Effector memory CD4-positive, alpha-beta T cell (primary cell): Measurements from ENCODE around the gene PACRG.

ENCODE experiments used
- DNase-seq, 3 donors: peaks; one replicate each; pipeline ENCODE4 v3.0.0-alpha.2; 2020
- H3K27ac ChIP-seq: 2 replicates; pipeline ENCODE4 v1.7.0; 2013; ENCODE audit warnings: mild to moderate bottlenecking, low read length, moderate library complexity; ENCODE audit not compliant: insufficient read depth, poor library complexity, severe bottlenecking
- H3K27me3 ChIP-seq: replicated peaks from 2 replicates; pipeline ENCODE4 v1.7.0; 2013; ENCODE audit warnings: mild to moderate bottlenecking, low read length; ENCODE audit not compliant: insufficient read depth, control insufficient read depth, poor library complexity, severe bottlenecking
- H3K36me3 ChIP-seq: 2 replicates; pipeline ENCODE4 v1.7.0; 2013; ENCODE audit warnings: mild to moderate bottlenecking, low read length, moderate library complexity; ENCODE audit not compliant: control insufficient read depth, insufficient read depth
- H3K4me1 ChIP-seq: 2 replicates; pipeline ENCODE4 v1.7.0; 2013; ENCODE audit warnings: low read length, mild to moderate bottlenecking; ENCODE audit not compliant: control insufficient read depth, insufficient read depth, poor library complexity, severe bottlenecking
- H3K4me3 ChIP-seq: 2 replicates; pipeline ENCODE4 v1.7.0; 2013; ENCODE audit warnings: low read length, low read depth, mild to moderate bottlenecking; ENCODE audit not compliant: insufficient read depth, poor library complexity, severe bottlenecking
- H3K9me3 ChIP-seq: 2 replicates; pipeline ENCODE4 v1.7.0; 2013; ENCODE audit warnings: mild to moderate bottlenecking, low read length, moderate library complexity; ENCODE audit not compliant: control insufficient read depth

The PACRG gene

DNA sequence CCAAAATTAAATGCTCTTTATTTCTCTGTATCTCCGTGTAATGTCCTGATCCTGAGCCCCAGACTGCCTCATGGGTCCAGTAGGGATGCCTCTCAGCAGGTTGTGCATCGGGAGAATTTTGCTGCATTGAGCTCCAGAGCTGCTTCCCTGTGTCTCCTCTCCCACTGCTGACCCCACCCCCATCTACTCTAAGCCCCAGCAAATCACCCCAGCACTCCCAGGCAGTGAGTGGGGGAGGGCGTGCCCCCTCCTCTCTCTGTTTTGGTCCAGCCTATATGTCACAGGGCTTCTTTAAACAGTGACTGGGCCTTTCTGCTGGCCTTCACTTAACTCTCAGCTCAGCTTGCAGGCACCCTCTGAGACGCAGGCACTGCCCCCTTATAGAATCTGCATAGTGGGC lies 458.0 kb downstream of the PACRG start:
- Histone ChIP-seq H3K27me3 (no peaks in the 10 kb centered on the region), H3K27ac (no peak overlapping the region), H3K9me3 (no peaks in the 10 kb centered on the region), H3K4me3 (no peak overlapping the region), H3K4me1 (no peaks in the 10 kb centered on the region), H3K36me3 (no peaks in the 10 kb centered on the region)
- DNase-seq = no peak

DNA sequence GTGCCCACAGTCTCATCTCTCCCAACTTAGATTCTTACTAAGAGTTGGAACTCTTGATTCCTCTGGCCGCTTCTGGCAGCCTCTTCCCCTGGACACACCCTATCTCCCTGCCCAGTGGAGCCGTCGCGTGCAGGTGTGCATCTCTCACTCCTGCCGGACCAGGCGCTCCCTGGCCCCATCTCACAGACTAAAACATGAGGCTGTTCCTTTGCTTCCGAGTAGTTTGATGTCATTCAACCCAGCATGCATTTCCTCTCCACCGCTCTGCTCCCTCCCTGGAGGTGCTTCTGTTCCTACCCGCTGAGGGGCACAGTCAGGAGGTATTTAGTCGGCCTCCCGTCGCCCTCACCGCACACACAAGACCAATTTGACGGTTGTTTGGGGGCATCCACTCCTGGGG lies 458.8 kb downstream of the PACRG start:
- no peaks in the 10 kb centered on the region for H3K27me3 ChIP-seq
- H3K4me3 ChIP-seq = no peak overlapping the region
- no peak for DNase-seq
- no peaks in the 10 kb centered on the region for H3K36me3 ChIP-seq
- no peaks in the 10 kb centered on the region for H3K9me3 ChIP-seq
- no peaks in the 10 kb centered on the region for H3K4me1 ChIP-seq
- H3K27ac ChIP-seq = no peak overlapping the region

DNA sequence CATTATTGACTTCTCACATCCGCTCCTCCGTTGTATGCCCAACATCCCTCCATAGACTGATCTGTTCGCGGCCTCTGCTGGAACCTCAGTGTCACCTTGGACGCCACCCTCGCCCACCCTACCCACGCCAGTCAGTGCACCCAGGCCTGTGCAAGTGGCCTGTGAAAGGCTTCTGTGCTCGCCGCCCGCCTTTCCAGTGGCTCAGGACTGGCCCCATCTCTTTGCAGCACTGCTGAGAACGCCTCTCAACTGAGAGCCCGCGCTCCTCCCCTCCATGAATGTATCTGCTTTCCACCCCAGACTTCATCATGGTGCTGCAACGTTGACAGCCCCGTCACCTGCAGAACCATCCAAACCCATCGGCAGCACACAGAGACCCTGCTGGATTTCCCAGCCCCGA lies 459.4 kb downstream of the PACRG start:
- H3K9me3 ChIP-seq = no peaks in the 10 kb centered on the region
- H3K36me3 ChIP-seq = no peaks in the 10 kb centered on the region
- H3K4me3 ChIP-seq = no peak overlapping the region
- H3K27ac ChIP-seq = no peak overlapping the region
- DNase-seq = no peak
- H3K27me3 ChIP-seq = no peaks in the 10 kb centered on the region
- no peaks in the 10 kb centered on the region for H3K4me1 ChIP-seq

DNA sequence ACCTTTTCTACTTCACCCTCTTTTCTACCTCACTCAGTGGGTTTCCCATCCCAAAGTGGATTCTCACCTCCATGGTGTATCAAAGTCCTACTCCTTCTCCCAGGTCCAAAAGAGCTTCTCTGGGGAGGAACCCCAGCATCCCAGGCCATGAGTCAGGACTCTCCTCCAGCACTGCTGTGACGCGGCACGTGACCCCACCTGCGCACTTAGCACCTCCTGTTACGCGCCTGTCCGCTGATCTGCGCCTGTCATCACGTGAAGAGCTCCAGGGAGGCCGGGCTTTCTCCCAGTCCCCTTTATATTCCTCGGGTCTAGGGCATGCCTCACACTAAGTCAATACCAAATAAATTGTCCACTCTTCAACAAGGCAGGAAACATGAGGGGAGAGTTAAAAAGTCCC lies 459.8 kb downstream of the PACRG start:
- Histone ChIP-seq H3K27ac (no peak overlapping the region), H3K36me3 (no peaks in the 10 kb centered on the region), H3K4me1 (no peaks in the 10 kb centered on the region), H3K9me3 (no peaks in the 10 kb centered on the region), H3K4me3 (no peak overlapping the region), H3K27me3 (no peaks in the 10 kb centered on the region)
- DNase-seq = no peak

DNA sequence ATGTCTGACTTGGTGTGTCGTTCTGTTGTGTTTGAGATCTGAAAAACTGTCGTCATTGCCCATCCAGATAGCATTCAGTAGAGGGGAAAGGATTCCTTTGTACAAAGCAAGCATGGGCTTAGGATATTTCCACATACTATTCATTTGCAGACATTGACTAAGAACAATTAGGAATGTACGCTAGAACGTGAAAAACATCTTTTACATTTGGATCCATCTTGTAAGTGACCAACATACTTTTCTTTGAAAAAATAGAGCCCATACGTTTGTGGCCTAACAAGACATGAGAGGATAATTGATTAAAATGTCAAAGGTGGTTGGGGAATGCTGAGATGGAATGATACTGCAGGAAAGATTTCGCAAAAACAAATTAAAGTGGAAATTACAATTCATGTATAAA lies 461.0 kb downstream of the PACRG start:
- DNase-seq = no peak
- no peaks in the 10 kb centered on the region for H3K36me3 ChIP-seq
- H3K4me1 ChIP-seq = no peaks in the 10 kb centered on the region
- no peak overlapping the region for H3K4me3 ChIP-seq
- H3K9me3 ChIP-seq = no peaks in the 10 kb centered on the region
- H3K27me3 ChIP-seq = no peaks in the 10 kb centered on the region
- H3K27ac ChIP-seq = no peak overlapping the region

DNA sequence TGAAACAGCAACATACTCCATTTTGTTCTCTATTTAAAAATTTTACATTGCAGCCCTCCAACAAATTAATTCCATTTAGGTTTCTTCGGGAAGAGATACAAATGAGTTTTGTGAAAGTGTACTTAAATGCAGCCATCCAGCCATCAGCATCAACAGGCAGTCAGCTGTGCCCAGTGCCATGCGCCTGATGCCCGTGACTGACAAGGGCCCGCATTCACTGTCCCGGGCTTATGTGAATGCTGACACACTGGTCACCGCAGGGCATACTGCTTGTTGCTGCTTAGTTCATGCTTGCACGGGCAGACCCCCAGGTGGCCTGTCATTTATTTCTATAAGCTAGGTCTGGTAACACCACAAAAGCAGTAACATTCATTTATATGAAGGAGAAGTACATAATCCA lies 461.8 kb downstream of the PACRG start:
- Histone ChIP-seq H3K9me3 (no peaks in the 10 kb centered on the region), H3K4me1 (no peaks in the 10 kb centered on the region), H3K4me3 (no peak overlapping the region), H3K36me3 (no peaks in the 10 kb centered on the region), H3K27ac (no peak overlapping the region), H3K27me3 (no peaks in the 10 kb centered on the region)
- no peak for DNase-seq

DNA sequence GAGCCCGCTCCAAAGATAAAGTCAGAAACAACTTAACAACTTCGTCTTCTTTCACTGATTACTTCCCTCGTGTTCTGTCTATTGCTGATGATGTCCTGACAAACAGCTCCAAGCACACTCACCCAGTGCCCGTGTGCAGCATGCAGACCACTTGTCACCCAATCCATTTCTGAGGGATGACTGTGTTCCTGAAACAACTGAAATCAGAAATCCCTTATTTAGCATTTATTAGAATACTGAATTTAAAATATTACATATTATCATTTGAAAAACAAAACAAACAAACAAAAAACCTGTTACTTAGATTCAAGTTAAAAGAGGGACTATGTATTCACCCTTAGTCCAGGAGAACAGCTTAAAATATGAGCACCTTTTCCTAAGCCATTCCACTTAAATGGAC lies 463.0 kb downstream of the PACRG start:
- Histone ChIP-seq H3K4me1 (no peaks in the 10 kb centered on the region), H3K9me3 (no peaks in the 10 kb centered on the region), H3K27me3 (no peaks in the 10 kb centered on the region), H3K36me3 (no peaks in the 10 kb centered on the region), H3K27ac (no peak overlapping the region), H3K4me3 (no peak overlapping the region)
- DNase-seq = no peak

DNA sequence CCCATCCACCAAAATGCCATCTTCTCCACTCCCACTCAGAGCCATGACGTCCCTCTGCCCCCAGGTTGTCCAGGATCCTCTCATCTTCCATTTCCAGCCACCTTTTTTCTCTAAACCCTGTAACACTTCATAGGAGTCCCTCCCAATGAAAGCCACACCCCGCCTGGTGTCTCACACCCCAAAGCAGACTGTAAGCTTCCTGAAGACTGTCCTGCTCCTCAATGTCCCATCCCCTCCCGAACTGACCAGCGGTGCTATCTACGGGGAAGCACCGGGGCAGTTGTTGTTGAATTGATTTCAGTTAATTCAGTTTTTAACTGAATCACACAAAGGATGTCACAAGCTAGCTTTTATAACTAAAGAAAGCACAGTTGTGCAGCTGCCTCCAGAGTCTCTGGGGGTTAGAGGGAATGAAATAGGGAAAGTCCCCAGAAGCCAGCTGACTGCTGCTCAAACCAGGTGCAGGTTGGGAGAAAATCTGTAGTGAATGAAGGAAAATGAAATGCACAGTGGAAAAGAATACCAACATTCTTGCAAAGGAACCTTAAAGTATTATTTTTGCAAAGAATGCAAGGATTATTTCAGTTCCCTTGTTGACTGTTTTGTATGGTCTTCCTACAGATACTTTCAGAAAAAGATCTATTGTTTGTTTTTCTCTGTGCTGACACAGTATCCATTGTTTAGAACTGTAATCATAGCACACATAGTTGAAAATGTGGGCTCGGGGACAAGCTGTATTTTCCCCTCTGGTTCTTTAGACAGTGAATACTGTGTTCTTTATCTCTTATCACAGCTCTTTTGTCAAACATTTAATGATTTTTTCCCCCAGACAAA lies 464.1 kb downstream of the PACRG start:
- H3K27me3 ChIP-seq = no peaks in the 10 kb centered on the region
- H3K4me3 ChIP-seq = no peak overlapping the region
- H3K4me1 ChIP-seq = no peaks in the 10 kb centered on the region
- H3K36me3 ChIP-seq = no peaks in the 10 kb centered on the region
- no peak overlapping the region for H3K27ac ChIP-seq
- DNase-seq = no peak
- H3K9me3 ChIP-seq = no peaks in the 10 kb centered on the region

DNA sequence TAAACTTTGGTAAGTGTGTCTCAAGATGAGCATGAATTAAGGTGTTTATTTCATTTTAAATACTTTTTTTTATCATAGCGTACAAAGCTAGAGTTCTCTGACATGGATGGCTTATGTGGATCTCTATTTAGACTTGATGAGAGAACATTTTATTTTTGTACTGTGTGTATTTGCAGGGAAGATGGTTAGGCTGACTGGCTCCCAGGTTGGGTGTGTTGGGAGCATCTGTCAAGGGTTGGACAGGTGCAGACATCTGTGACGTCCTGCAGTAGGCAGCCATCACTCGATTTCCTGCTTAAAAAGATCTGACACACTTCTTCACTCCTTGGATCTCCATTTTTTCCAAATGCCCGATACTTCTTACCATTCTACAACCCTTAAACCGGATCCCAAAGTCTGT lies 464.8 kb downstream of the PACRG start:
- DNase-seq = no peak
- Histone ChIP-seq H3K27ac (no peak overlapping the region), H3K36me3 (no peaks in the 10 kb centered on the region), H3K9me3 (no peaks in the 10 kb centered on the region), H3K4me3 (no peak overlapping the region), H3K27me3 (no peaks in the 10 kb centered on the region), H3K4me1 (no peaks in the 10 kb centered on the region)

DNA sequence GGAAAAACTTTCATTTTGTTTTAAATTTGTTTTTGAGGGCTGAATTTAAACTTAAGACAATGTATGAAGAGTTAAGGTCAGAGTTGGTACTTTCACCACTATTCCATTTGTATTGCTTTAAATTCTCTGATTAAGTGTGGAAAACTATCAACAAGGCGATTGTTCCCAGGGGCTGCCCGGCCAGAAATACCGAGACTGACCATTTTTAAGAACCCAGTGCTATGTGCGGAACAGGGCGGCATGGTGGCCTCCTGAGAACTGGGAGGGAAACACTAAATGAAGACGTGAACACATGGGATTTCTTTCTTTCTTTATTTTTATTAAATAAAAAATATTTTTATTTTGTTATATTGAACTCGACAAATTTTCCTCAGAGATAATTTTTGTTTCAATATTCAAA lies 465.6 kb downstream of the PACRG start:
- Histone ChIP-seq H3K27ac (no peak overlapping the region), H3K4me1 (no peaks in the 10 kb centered on the region), H3K9me3 (no peaks in the 10 kb centered on the region), H3K4me3 (no peak overlapping the region), H3K36me3 (no peaks in the 10 kb centered on the region), H3K27me3 (no peaks in the 10 kb centered on the region)
- DNase-seq = no peak
